Non-pigmented ciliary epithelial cell (primary cell): ENCODE measurements around the gene JAK2.

ENCODE experiments used
- DNase-seq: peaks from one replicate; pipeline ENCODE4 v3.0.0-alpha.2; 2010; ENCODE audit warnings: low read depth

Gene JAK2

GRCh38 chr9:5140151-5140550, 155.1 kb downstream of the JAK2 start:
- DNase-seq: no peak

DNA sequence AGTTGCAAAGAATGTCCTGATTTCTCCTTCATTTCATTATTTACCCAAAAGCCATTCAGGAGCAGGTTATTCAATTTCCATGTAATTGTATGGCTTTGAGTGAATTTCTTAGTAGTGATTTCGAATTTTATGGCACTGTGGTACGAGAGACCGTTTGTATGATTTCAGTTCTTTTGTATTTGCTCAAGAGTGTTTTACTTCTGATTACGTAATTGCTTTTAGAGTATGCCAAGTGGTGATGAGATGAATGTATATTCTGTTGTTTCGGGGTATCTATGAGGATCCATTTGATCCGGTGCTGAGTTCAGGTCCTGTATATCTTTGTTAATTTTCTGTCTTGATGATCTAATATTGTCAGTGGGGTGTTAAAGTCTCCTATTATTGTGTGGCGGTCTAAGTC, 159.1 kb downstream of the JAK2 start:
- DNase-seq: no peak

GRCh38 chr9:5146241-5146640, 161.2 kb downstream of the JAK2 start:
- DNase-seq: no peak
